Liver (tissue), 9 donors: ENCODE results near the gene HOXA4. TPM values are rescaled to one million over a fixed set of nuclear protein-coding genes. Genes with fewer than 3 reads are reported as not detected.

Experiments used
- DNase-seq: peaks from one replicate; pipeline ENCODE4 v3.0.0-alpha.2; 2017; ENCODE audit warnings: low spot score
- H3K27ac ChIP-seq, 2 donors: one replicate each; pipeline ENCODE4 v1.7.0; 2013; ENCODE audit warnings: inconsistent platforms in 2 of 2, low read length in 2 of 2, control low read depth in 1 of 2, low read depth in 1 of 2, mild to moderate bottlenecking in 1 of 2
- H3K27me3 ChIP-seq, 4 donors: one replicate each; pipeline versions ENCODE4 v1.6.1 to v1.7.0; 2013; ENCODE audit warnings: low read length in 3 of 4, inconsistent platforms in 1 of 4, mild to moderate bottlenecking in 1 of 4, moderate library complexity in 1 of 4; ENCODE audit not compliant: control insufficient read depth in 4 of 4, insufficient read depth in 4 of 4
- H3K36me3 ChIP-seq, 4 donors: one replicate each; pipeline versions ENCODE4 v1.6.1 to v1.7.0; 2013; ENCODE audit warnings: low read length in 3 of 4, mild to moderate bottlenecking in 3 of 4, low read depth in 1 of 4, moderate library complexity in 1 of 4; ENCODE audit not compliant: control insufficient read depth in 4 of 4, insufficient read depth in 3 of 4
- H3K4me1 ChIP-seq, 4 donors: one replicate each; pipeline versions ENCODE4 v1.6.1 to v1.7.0; 2013; ENCODE audit warnings: low read length in 3 of 4, mild to moderate bottlenecking in 3 of 4, moderate library complexity in 1 of 4; ENCODE audit not compliant: control insufficient read depth in 4 of 4, insufficient read depth in 4 of 4
- H3K4me3 ChIP-seq, 3 donors: one replicate each; pipeline versions ENCODE4 v1.6.1 to v1.7.0; 2013; ENCODE audit warnings: low read length in 3 of 3, control low read depth in 1 of 3, low read depth in 1 of 3, mild to moderate bottlenecking in 1 of 3
- H3K9ac ChIP-seq, 2 donors: one replicate each; pipeline ENCODE4 v1.7.0; 2013; ENCODE audit warnings: low read length in 2 of 2, mild to moderate bottlenecking in 2 of 2, moderate library complexity in 2 of 2, control low read depth in 1 of 2, low read depth in 1 of 2
- H3K9me3 ChIP-seq, 4 donors: one replicate each; pipeline versions ENCODE4 v1.6.1 to v1.7.0; 2013; ENCODE audit warnings: low read length in 3 of 4; ENCODE audit not compliant: control insufficient read depth in 4 of 4
- EGR1 ChIP-seq, 2 donors: IDR thresholded peaks; 2 replicates each; pipeline ENCODE4 v1.6.1; 2016 to 2018; ENCODE audit warnings: antibody characterized with exemption in 2 of 2, low read depth in 2 of 2
- FOXA1 ChIP-seq: IDR thresholded peaks from 2 replicates; pipeline ENCODE4 v1.6.1; 2016; ENCODE audit warnings: antibody characterized with exemption
- FOXA2 ChIP-seq: IDR thresholded peaks from 2 replicates; pipeline ENCODE4 v1.6.1; 2016; ENCODE audit warnings: antibody characterized with exemption
- HNF4A ChIP-seq, 2 donors: conservative IDR thresholded peaks; 2 replicates each; pipeline ENCODE4 v1.6.1; 2016; ENCODE audit warnings: antibody characterized with exemption in 2 of 2, mild to moderate bottlenecking in 2 of 2
- JUND ChIP-seq, 2 donors: IDR thresholded peaks; 2 replicates each; pipeline ENCODE4 v1.6.1; 2016; ENCODE audit warnings: antibody characterized with exemption in 2 of 2
- NR2F2 ChIP-seq: IDR thresholded peaks from 2 replicates; pipeline ENCODE4 v1.6.1; 2016; ENCODE audit warnings: antibody characterized with exemption
- RAD21 ChIP-seq, 2 donors: IDR thresholded peaks; 2 replicates each; pipeline ENCODE4 v1.6.1; 2016; ENCODE audit warnings: antibody characterized with exemption in 2 of 2, mild to moderate bottlenecking in 2 of 2
- RXRA ChIP-seq, 2 donors: IDR thresholded peaks; 2 replicates each; pipeline ENCODE4 v1.6.1; 2017 to 2018; ENCODE audit warnings: antibody characterized with exemption in 2 of 2, mild to moderate bottlenecking in 1 of 2
- SP1 ChIP-seq: IDR thresholded peaks from 2 replicates; pipeline ENCODE4 v1.6.1; 2018; ENCODE audit warnings: antibody characterized with exemption, mild to moderate bottlenecking
- TAF1 ChIP-seq: conservative IDR thresholded peaks from 2 replicates; pipeline ENCODE4 v1.6.1; 2016; ENCODE audit warnings: antibody characterized with exemption, mild to moderate bottlenecking
- YY1 ChIP-seq: IDR thresholded peaks from 2 replicates; pipeline ENCODE4 v1.6.1; 2016; ENCODE audit warnings: antibody characterized with exemption, mild to moderate bottlenecking
- WGBS: extraction: QIAGEN DNeasy Blood & Tissue Kit; methylation state at CpG from one replicate; pipeline ENCODE4 v1.1.7; 2013; 5-methylcytosine and 5-hydroxymethylcytosine counted together
- polyA plus RNA-seq, 2 donors: library from polyadenylated mRNA; stranded (reverse) in 1 of 2; unstranded in 1 of 2; fragments of 200-250 nt in 1 of 2; fragments of >200 nt in 1 of 2; fragmentation: Nextera tagmentation in 1 of 2; extraction: Ambion mirVana in 1 of 2; gene quantifications; one replicate each; pipeline versions ENCODE4 v1.2.1 to v1.2.3, GENCODE V29; 2013 to 2015
- total RNA-seq, 2 donors: library from RNA; depleted of rRNA; stranded (reverse); fragments of >200 nt; gene quantifications; one replicate each; pipeline ENCODE4 v1.2.3, GENCODE V29; 2014
- TF ChIP-seq, protein P1 (sequence below): IDR thresholded peaks from 2 replicates; pipeline ENCODE4 v1.6.1; 2016; ENCODE audit warnings: antibody characterized with exemption, mild to moderate bottlenecking
- TF ChIP-seq, protein P2 (sequence below): IDR thresholded peaks from 2 replicates; pipeline ENCODE4 v1.6.1; 2016; ENCODE audit warnings: antibody characterized with exemption
- TF ChIP-seq, protein P3 (sequence below): IDR thresholded peaks from 2 replicates; pipeline ENCODE4 v1.6.1; 2016; ENCODE audit warnings: antibody characterized with exemption
- donor health status: healthy.
- donor health status: healthy.
- donor health status: healthy.
- donor health status: healthy.
- donor health status: healthy.

Gene HOXA4
- total and polyA plus RNA-seq, 4 donors = 0.17 to 1.1 (median 0.30) TPM

DNA sequence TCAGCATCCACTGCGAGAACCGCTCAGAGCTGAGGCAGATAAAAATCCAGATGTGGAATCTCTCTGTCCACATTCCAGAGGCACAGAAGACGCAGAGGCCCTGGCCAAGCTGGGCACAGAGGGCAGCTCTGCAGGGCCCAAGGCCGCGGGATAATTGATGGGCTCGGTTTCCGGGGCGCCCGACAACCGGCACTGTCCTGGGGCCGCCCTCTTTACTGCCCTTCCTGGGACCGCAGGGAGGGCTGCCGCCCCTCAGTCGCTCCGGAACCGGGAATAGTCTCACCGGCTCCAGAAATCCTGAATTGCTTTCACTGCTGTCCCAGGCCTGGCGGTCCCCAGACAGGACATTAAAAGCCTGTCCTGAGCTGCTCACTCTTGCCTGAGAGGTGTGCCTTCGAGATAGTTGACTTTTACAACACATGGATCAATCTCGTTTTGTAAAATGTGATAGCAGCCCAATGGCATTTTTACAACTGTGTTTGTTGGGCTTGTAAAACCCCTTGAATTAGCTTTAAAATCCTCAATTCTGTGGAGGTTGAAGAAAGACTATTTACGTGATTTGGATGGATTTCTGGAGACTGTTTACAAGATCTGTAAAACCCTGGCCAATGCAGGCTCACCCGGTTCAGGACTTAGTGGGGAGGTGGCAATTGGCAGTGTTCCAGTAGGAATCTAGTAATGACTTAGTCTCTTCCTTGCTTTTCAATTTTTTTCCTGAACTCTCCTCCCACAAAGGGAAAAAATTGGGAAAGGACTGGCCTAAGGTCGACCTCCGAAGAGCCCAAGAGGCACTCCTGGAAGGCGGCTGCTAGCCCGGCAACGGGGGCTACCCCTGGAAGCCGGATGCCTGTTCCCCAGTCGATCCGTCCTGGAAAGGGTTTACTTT is 18.4 kb upstream of the HOXA4 start (continued):
- no peak for TF ChIP-seq RXRA (IDR thresholded peaks at IDR 0.05)
- TF ChIP-seq NR2F2 = no peak
- no peak for TF ChIP-seq EGR1 (IDR thresholded peaks at IDR 0.05; ENCODE audit: low read depth in 2 of 2)
- TF ChIP-seq, protein P1, sequence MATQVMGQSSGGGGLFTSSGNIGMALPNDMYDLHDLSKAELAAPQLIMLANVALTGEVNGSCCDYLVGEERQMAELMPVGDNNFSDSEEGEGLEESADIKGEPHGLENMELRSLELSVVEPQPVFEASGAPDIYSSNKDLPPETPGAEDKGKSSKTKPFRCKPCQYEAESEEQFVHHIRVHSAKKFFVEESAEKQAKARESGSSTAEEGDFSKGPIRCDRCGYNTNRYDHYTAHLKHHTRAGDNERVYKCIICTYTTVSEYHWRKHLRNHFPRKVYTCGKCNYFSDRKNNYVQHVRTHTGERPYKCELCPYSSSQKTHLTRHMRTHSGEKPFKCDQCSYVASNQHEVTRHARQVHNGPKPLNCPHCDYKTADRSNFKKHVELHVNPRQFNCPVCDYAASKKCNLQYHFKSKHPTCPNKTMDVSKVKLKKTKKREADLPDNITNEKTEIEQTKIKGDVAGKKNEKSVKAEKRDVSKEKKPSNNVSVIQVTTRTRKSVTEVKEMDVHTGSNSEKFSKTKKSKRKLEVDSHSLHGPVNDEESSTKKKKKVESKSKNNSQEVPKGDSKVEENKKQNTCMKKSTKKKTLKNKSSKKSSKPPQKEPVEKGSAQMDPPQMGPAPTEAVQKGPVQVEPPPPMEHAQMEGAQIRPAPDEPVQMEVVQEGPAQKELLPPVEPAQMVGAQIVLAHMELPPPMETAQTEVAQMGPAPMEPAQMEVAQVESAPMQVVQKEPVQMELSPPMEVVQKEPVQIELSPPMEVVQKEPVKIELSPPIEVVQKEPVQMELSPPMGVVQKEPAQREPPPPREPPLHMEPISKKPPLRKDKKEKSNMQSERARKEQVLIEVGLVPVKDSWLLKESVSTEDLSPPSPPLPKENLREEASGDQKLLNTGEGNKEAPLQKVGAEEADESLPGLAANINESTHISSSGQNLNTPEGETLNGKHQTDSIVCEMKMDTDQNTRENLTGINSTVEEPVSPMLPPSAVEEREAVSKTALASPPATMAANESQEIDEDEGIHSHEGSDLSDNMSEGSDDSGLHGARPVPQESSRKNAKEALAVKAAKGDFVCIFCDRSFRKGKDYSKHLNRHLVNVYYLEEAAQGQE = no peak

DNA sequence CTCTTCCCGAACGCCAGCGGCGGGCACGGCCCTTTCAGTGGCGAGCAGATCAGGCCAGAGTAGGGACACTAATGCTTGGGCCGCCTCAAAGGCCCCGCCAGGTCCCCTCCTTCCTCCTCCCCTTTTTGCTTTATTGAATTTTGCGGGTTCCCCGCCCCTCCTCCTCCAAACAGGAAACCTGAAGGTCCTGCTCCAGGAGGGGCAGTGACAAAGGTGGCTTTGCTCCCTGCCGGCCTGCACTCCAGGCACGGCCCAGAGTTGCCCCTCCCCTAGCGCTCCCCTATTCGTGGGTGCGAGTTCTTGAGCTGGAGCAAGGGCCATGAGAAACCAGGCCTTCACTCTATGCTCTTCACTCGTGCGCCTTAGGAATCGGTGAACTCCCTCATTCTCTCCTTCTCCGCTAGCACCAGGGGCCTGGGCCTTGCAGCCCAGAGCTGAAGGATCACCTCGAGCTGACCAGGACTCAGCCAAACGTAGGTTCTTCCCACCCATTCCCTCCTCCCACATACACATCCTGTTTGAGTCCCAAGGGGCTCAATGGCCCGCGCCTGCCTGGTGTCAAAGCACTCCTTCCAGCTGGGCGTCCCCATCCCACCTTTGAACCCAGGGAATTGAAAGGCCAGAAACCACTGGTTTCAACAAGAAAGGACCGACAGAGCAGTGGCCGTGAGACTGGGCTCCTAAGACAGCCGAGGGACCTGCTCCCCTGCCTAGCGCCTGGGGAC is 17.6 kb upstream of the HOXA4 start:
- H3K9me3 ChIP-seq = peaks cover 0 to 9% (median 0%) of the 10 kb centered on the region in 4 donors
- TF ChIP-seq YY1 (no peak), RXRA (IDR thresholded peaks at IDR 0.05) (no peak), FOXA1 (no peak), RAD21 (IDR thresholded peaks at IDR 0.05) (no peak), TAF1 (no peak), JUND (IDR thresholded peaks at IDR 0.05) (no peak), HNF4A (conservative IDR thresholded peaks at IDR 0.05) (no peak), FOXA2 (no peak), SP1 (no peak)
- TF ChIP-seq, protein P2, sequence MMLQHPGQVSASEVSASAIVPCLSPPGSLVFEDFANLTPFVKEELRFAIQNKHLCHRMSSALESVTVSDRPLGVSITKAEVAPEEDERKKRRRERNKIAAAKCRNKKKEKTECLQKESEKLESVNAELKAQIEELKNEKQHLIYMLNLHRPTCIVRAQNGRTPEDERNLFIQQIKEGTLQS = no peak
- TF ChIP-seq, protein P3, sequence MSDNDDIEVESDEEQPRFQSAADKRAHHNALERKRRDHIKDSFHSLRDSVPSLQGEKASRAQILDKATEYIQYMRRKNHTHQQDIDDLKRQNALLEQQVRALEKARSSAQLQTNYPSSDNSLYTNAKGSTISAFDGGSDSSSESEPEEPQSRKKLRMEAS = no peak
- H3K27me3 ChIP-seq = peaks cover 7 to 36% (median 23%) of the 10 kb centered on the region in 4 donors
- no peak overlapping the region for H3K9ac ChIP-seq
- H3K27ac ChIP-seq = no peak overlapping the region
- H3K36me3 ChIP-seq = no peaks in the 10 kb centered on the region
- peak overlapping the region in 1 of 3 donors; percentile 24 for H3K4me3 ChIP-seq
- 13% methylated on average over 28 of the region's 28 CpGs for WGBS
- DNase-seq = peak; percentile 29
- H3K4me1 ChIP-seq = peaks cover 10 to 33% (median 17%) of the 10 kb centered on the region in 4 donors
